B cell (primary cell): Measurements from ENCODE around the gene SUGP2. TPM values are rescaled to one million over a fixed set of nuclear protein-coding genes. Genes with fewer than 3 reads are reported as not detected.

Experiments
- ATAC-seq: fragments of 200-7000 bp; cut with Tn5 transposase; one replicate; pipeline ENCODE4 v1.10.0; 2021; ENCODE audit warnings: low read depth, mild to moderate bottlenecking, moderate number of reproducible peaks, moderate library complexity
- CTCF ChIA-PET: fragments of 350-600 bp; sonication (Branson Sonifier 250); formaldehyde crosslinking; loops from one replicate; lab custom pipeline; 2021; ENCODE audit warnings: antibody characterized with exemption, inconsistent platforms; lab: Charles Lee
- POLR2A ChIA-PET: fragments of 350-600 bp; sonication (Branson Sonifier 250); formaldehyde crosslinking; loops from one replicate; lab custom pipeline; 2021; ENCODE audit warnings: antibody characterized with exemption; lab: Charles Lee
- DNase-seq: peaks from one replicate; pipeline ENCODE4 v3.0.0; 2013
- H2AFZ ChIP-seq: 2 replicates; pipeline ENCODE4 v1.6.1; 2012; ENCODE audit warnings: mild to moderate bottlenecking, low read depth, low read length; ENCODE audit not compliant: insufficient read depth, poor library complexity, severe bottlenecking
- H3K27ac ChIP-seq, 2 donors: 1 replicate in 1 of 2; 2 replicates in 1 of 2; pipeline ENCODE4 v1.5.1; 2012 to 2013; ENCODE audit warnings: low read length in 2 of 2, mild to moderate bottlenecking in 2 of 2, moderate library complexity in 1 of 2
- H3K27me3 ChIP-seq, 4 experiments: fragments of 200-600 bp in 1 of 4; sonication (generic) in 1 of 4; replicated peaks in 1 of 4; 1 replicate in 2 of 4; 2 replicates in 2 of 4; pipeline versions ENCODE4 v1.6.1 to v1.7.0; 2013 to 2016; ENCODE audit warnings: low read length in 3 of 4, mild to moderate bottlenecking in 2 of 4, mixed read lengths in 1 of 4, moderate library complexity in 1 of 4; ENCODE audit not compliant: insufficient read depth in 4 of 4, control insufficient read depth in 3 of 4; ENCODE audit errors: control extremely low read depth in 1 of 4
- H3K36me3 ChIP-seq, 2 experiments: replicated peaks in 1 of 2; 1 replicate in 1 of 2; 2 replicates in 1 of 2; pipeline versions ENCODE4 v1.6.1 to v1.7.1; 2013; ENCODE audit warnings: low read length in 1 of 2; ENCODE audit not compliant: insufficient read depth in 2 of 2, control insufficient read depth in 1 of 2; ENCODE audit errors: control extremely low read depth in 1 of 2, extremely low read depth in 1 of 2
- H3K4me1 ChIP-seq, 2 donors: fragments of 200-600 bp in 1 of 2; sonication (generic) in 1 of 2; 1 replicate in 1 of 2; 2 replicates in 1 of 2; pipeline versions ENCODE4 v1.5.1 to v1.6.1; 2013 to 2017; ENCODE audit warnings: low read length in 2 of 2; ENCODE audit not compliant: control insufficient read depth in 2 of 2, insufficient read depth in 2 of 2
- H3K4me2 ChIP-seq: replicated peaks from 2 replicates; pipeline ENCODE3; 2012; ENCODE audit warnings: mild to moderate bottlenecking, low read depth, low read length; ENCODE audit not compliant: poor library complexity, severe bottlenecking
- H3K4me3 ChIP-seq, 5 experiments: fragments of 200-600 bp in 1 of 5; sonication (generic) in 1 of 5; 1 replicate in 3 of 5; 2 replicates in 2 of 5; pipeline versions ENCODE4 v1.5.1 to v1.7.0; 2011 to 2016; ENCODE audit warnings: low read length in 4 of 5, mild to moderate bottlenecking in 4 of 5, low read depth in 2 of 5, control low read depth in 1 of 5, moderate library complexity in 1 of 5; ENCODE audit not compliant: insufficient read depth in 1 of 5; ENCODE audit errors: control extremely low read depth in 1 of 5, extremely low read depth in 1 of 5
- H3K79me2 ChIP-seq: fragments of 200-600 bp; sonication (generic); one replicate; pipeline ENCODE4 v1.6.0; 2016; ENCODE audit warnings: low read length; ENCODE audit not compliant: control insufficient read depth, insufficient read depth
- H3K9ac ChIP-seq: fragments of 200-600 bp; sonication (generic); 2 replicates; pipeline ENCODE4 v1.6.1; 2017; ENCODE audit warnings: mild to moderate bottlenecking, low read length, moderate library complexity
- H3K9me3 ChIP-seq, 3 donors: one replicate each; pipeline versions ENCODE4 v1.6.1 to v1.7.1; 2013; ENCODE audit warnings: low read length in 2 of 3; ENCODE audit not compliant: control insufficient read depth in 2 of 3, insufficient read depth in 1 of 3; ENCODE audit errors: control extremely low read depth in 1 of 3
- H4K20me1 ChIP-seq: 2 replicates; pipeline ENCODE4 v1.6.0; 2012; ENCODE audit warnings: mild to moderate bottlenecking, low read length; ENCODE audit not compliant: insufficient read depth, control insufficient read depth, poor library complexity, severe bottlenecking
- H3K27ac Mint-ChIP-seq: one replicate; pipeline ENCODE4 v1.8.0; 2021; ENCODE audit warnings: mixed read lengths
- H3K27me3 Mint-ChIP-seq: one replicate; pipeline ENCODE4 v1.8.0; 2021; ENCODE audit warnings: mixed read lengths
- H3K4me1 Mint-ChIP-seq: one replicate; pipeline ENCODE4 v1.8.0; 2021; ENCODE audit warnings: mixed read lengths
- H3K4me3 Mint-ChIP-seq: one replicate; pipeline ENCODE4 v1.8.0; 2021; ENCODE audit warnings: mixed read lengths
- H3K9me3 Mint-ChIP-seq: one replicate; pipeline ENCODE4 v1.8.0; 2022; ENCODE audit warnings: mixed read lengths; ENCODE audit not compliant: insufficient read depth
- EZH2 ChIP-seq: IDR thresholded peaks from 2 replicates; pipeline ENCODE4 v1.6.1; 2012; ENCODE audit warnings: borderline replicate concordance, low read depth, mild to moderate bottlenecking, moderate library complexity, low read length; ENCODE audit not compliant: insufficient read depth, poor library complexity, severe bottlenecking
- WGBS: methylation state at CpG from one replicate; pipeline ENCODE4 v1.1.5; 2013; ENCODE audit warnings: missing lambda C conversion rate; ENCODE audit not compliant: insufficient coverage; 5-methylcytosine and 5-hydroxymethylcytosine counted together
- intact Hi-C: fragments of 100-400 bp; cut with micrococcal nuclease; formaldehyde crosslinking; loops from one replicate; pipeline ENCODE4 v1.10.0; 2022
- polyA plus RNA-seq: library from polyadenylated mRNA; depleted of rRNA; stranded (reverse); fragments of >200 nt; gene quantifications from 2 replicates; pipeline ENCODE4 v1.2.3, GENCODE V29; 2012
- total RNA-seq, 2 donors: library from RNA; stranded (reverse); fragments of 120-200 nt in 1 of 2; gene quantifications; 1 replicate in 1 of 2; 2 replicates in 1 of 2; pipeline versions ENCODE4 v1.2.3 to v1.2.4, GENCODE V29; 2013 to 2022
- TF ChIP-seq, protein P1 (sequence below): fragments of 200-600 bp; IDR thresholded peaks from one replicate; pipeline ENCODE4 v1.8.0; 2022; ENCODE audit warnings: antibody characterized with exemption, mild to moderate bottlenecking

Gene SUGP2
- total and polyA plus RNA-seq, 2 donors (not counting 1 experiment from before 2014, with no cell fraction given) = 132 to 154 TPM

GRCh38 chr19:18961767-18962620 is 71.3 kb downstream of the SUGP2 start:
- peak overlapping the region; percentile 38 for H3K4me2 ChIP-seq
- no peak overlapping the region for H3K9ac ChIP-seq
- H3K27me3 Mint-ChIP-seq = peaks cover 16% of the 10 kb centered on the region

DNA sequence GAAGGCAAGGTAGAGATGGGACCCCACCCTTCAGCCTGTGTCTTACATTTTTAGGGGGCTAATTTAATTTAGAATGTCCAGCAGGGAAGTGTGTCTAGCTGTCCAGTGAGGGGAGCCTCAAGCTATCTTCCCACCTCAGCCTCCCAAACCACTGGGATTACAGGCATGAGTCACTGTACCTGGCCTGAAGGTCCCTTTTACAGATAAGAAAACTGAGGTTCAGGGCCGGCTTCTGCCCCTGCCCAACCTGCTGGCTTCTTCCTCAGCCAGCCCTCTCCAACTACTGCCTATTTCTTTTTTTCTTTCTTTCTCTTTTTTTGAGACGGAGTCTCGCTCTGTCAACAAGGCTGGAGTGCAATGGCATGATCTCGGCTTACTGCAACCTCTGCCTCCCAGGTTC is 72.9 kb downstream of the SUGP2 start:
- H3K9ac ChIP-seq = no peak overlapping the region
- no peaks in the 10 kb centered on the region for H3K79me2 ChIP-seq
- Mint-ChIP-seq H3K4me3 (no peak overlapping the region), H3K9me3 (no peaks in the 10 kb centered on the region), H3K4me1 (peaks cover 10% of the 10 kb centered on the region), H3K27me3 (peaks cover 13% of the 10 kb centered on the region), H3K27ac (no peak overlapping the region)
- CTCF ChIA-PET = no interaction called here
- WGBS = 89% methylated on average over 4 of the region's 4 CpGs
- H3K4me1 ChIP-seq = peaks cover 7% of the 10 kb centered on the region in 2 donors
- POLR2A ChIA-PET = interaction anchor here (0.7 kb wide), 1 partner anchor 22 kb away, joined by 3 read pairs; no protein-coding TSS in a partner anchor
- ATAC-seq = no peak
- TF ChIP-seq, protein P1, sequence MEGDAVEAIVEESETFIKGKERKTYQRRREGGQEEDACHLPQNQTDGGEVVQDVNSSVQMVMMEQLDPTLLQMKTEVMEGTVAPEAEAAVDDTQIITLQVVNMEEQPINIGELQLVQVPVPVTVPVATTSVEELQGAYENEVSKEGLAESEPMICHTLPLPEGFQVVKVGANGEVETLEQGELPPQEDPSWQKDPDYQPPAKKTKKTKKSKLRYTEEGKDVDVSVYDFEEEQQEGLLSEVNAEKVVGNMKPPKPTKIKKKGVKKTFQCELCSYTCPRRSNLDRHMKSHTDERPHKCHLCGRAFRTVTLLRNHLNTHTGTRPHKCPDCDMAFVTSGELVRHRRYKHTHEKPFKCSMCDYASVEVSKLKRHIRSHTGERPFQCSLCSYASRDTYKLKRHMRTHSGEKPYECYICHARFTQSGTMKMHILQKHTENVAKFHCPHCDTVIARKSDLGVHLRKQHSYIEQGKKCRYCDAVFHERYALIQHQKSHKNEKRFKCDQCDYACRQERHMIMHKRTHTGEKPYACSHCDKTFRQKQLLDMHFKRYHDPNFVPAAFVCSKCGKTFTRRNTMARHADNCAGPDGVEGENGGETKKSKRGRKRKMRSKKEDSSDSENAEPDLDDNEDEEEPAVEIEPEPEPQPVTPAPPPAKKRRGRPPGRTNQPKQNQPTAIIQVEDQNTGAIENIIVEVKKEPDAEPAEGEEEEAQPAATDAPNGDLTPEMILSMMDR = no peak
- TF ChIP-seq EZH2 = no peak
- H3K27me3 ChIP-seq = peaks cover 0 to 12% (median 2%) of the 10 kb centered on the region in 4 experiments
- no peaks in the 10 kb centered on the region for H4K20me1 ChIP-seq
- intact Hi-C loops = no loop called here
- H2AFZ ChIP-seq = no peak overlapping the region
- no peak for DNase-seq
- H3K4me2 ChIP-seq = no peak overlapping the region
- H3K4me3 ChIP-seq = no peak overlapping the region
- no peak overlapping the region for H3K27ac ChIP-seq
- H3K36me3 ChIP-seq = no peaks in the 10 kb centered on the region
- H3K9me3 ChIP-seq = no peaks in the 10 kb centered on the region

More at GRCh38 chr19:18961767-18962620, 71.3 kb downstream of the SUGP2 start:
- POLR2A ChIA-PET = no interaction called here
- ATAC-seq (peak; percentile 33), DNase-seq (no peak)
- H3K36me3 ChIP-seq = no peaks in the 10 kb centered on the region
- Mint-ChIP-seq H3K9me3 (no peaks in the 10 kb centered on the region), H3K4me3 (no peak overlapping the region), H3K4me1 (peaks cover 10% of the 10 kb centered on the region), H3K27ac (no peak overlapping the region)
- intact Hi-C loops = no loop called here
- no peak for TF ChIP-seq EZH2
- TF ChIP-seq, protein P1 = no peak
- H3K27me3 ChIP-seq = peaks cover 0 to 12% (median 2%) of the 10 kb centered on the region in 4 experiments
- 20% methylated on average over 22 of the region's 26 CpGs for WGBS
- H2AFZ ChIP-seq = peak overlapping the region; percentile 42
- H3K9me3 ChIP-seq = no peaks in the 10 kb centered on the region
- CTCF ChIA-PET = no interaction called here
- no peaks in the 10 kb centered on the region for H4K20me1 ChIP-seq
- no peak overlapping the region for H3K4me3 ChIP-seq
- H3K4me1 ChIP-seq = peaks cover 7% of the 10 kb centered on the region in 2 donors
- no peak overlapping the region for H3K27ac ChIP-seq
- no peaks in the 10 kb centered on the region for H3K79me2 ChIP-seq
